GM19238 (cell line): ENCODE results near the gene FDXR.
"Not testable (repeated sequence)": the region's sequence is repeated elsewhere in the genome, so short reads cannot be mapped to it uniquely, and the experiment has no call there.

ENCODE experiments used
- DNase-seq: peaks from one replicate; pipeline ENCODE4 v3.0.0; 2011; ENCODE audit warnings: low spot score; ENCODE audit not compliant: insufficient read length

FDXR gene, protein sequence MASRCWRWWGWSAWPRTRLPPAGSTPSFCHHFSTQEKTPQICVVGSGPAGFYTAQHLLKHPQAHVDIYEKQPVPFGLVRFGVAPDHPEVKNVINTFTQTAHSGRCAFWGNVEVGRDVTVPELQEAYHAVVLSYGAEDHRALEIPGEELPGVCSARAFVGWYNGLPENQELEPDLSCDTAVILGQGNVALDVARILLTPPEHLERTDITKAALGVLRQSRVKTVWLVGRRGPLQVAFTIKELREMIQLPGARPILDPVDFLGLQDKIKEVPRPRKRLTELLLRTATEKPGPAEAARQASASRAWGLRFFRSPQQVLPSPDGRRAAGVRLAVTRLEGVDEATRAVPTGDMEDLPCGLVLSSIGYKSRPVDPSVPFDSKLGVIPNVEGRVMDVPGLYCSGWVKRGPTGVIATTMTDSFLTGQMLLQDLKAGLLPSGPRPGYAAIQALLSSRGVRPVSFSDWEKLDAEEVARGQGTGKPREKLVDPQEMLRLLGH

DNA sequence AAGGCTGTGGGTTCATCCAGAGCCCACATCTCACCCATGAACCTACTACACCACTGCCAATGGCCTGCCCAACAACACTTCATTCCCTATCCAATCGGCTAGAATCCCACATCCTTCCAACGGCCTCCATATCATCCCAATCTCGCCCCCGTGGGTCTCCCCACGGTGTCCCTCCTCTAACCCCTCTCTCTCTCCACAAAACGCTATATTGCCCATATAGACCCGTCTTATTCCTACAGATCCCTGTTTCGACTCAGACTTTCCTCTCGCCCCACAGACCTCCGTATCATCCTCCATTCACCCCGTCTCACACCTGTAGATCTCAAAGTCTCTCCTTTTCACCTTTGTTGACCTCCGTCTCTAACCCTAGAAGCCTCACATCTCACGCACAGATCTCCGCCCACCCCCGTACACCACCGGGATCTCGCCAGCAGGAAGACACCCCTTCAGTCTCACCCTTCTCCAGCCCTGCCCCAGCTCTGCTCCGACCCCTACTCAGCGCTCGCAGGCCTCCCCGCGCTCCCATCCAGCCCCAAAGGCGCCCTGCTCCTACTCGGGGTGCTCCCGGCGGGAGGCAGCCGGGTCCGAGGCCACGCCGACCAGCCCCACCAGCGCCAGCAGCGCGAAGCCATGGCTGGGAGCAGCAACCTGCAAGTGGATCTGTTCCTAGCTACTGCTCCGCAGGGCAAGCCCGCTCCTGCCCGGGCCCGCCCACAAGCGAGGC lies at the start of gene FDXR:
Gene FDXR (minus strand): TSS at position 682 of the 724 bp plus-strand sequence. CDS start 50 bp downstream, at position 632.
- DNase-seq = no peak

DNA sequence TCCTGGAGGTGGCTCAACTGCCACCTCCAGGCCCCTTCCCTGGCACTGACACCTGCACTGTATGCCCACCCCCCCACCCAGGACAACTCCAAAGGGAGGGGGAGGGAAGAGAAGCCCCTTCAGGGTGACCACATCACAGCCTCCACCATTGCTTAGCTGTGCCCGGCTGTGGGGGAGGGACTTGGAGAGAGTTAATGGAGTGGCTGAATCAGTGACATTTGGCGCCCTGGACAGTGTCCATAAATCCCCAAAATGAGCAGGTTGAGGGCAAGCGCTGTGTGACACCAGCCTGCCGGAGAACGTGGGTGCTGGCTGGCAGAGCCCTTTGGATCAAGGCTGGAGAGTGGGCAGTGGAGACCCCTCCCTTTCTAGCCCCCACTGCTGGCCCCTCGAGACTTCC lies 49.4 kb upstream of the FDXR start:
- DNase-seq = no peak

DNA sequence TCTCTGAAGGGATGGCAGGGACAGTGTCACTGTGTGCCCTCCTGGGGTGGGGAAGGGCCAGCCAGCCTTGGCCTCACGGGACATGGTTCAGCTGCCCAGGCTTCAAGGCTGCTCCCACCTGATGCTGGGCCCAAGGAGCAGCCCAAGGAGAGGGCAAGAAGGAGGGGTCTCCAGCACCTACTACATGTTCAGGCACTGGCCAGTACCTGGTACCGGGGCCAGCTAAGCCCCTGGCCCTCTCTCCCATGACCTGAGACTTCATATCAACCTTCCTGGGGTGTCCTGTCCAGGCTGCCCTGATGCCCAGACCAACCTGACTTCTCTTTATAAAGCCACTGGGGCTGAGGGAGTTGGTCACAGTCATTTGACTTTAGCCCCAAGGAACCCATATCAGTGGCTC lies 49.0 kb upstream of the FDXR start:
- DNase-seq = no peak

DNA sequence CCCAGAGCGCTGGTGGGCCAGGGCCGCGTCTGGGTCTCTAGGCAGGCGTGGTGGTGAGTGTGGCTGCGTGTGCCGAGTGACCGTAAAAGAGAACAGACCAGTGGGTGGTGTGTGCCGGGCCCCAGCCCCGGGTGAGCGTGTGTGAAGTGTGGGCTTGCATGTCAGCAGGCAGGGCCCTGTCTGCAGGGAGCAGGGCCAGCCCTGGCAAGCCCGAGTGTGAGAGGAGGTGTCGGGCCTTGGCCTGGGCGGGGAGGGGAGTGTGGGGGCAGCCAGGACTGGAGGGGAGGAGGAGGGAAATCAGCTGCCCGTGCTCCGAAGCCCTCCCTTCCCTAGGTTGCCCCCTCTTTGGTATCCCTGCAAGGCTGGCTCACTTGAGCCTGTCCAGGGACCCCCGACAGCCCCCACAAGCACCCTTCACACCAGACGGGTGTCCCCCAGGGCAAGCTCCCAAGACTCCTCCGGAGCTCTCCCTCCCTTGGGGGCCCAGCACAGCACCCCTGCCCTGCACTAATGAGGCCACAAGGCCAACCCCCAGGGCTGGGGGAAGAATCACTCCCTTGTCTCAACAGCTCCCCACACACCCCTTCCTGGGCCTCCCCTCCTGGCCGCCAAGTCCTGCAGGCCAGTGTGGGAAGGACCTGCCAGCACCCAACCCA lies 48.4 kb upstream of the FDXR start:
- no peak for DNase-seq

DNA sequence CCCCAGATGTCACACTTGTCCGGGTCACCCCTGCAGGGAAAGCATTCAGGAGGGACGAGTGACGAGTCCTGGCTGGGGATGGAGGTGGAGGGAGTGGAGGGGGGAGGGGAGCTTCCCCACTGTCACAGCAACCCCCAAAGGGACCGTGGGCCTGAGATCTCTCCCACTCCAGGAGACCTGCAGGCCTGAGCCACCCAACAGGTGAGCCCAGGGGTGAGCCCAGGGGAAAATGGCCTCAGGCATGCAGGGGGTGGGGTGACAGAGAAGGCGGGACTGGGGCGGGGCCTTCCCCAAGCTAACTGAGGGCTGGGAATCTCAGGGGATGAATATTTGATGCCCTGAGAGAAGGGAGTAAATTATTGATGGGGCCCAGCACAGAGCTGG lies 47.8 kb upstream of the FDXR start:
- DNase-seq = no peak

DNA sequence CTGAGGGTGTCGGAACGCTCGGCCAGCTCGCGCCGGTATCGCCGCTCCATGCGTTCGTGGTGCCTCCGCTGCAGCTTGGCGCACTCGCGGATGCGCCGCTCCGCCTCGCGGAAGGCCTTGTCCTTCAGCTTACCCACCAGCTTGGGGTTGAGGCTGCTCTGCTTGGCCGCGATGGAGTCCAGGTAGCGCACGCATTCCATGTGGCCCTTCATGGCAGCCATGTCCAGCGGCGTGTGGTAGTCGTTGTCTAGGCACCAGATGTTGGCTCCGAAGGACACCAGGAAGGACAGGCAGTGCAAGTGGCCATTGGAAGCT lies 47.5 kb upstream of the FDXR start:
- DNase-seq = no peak

DNA sequence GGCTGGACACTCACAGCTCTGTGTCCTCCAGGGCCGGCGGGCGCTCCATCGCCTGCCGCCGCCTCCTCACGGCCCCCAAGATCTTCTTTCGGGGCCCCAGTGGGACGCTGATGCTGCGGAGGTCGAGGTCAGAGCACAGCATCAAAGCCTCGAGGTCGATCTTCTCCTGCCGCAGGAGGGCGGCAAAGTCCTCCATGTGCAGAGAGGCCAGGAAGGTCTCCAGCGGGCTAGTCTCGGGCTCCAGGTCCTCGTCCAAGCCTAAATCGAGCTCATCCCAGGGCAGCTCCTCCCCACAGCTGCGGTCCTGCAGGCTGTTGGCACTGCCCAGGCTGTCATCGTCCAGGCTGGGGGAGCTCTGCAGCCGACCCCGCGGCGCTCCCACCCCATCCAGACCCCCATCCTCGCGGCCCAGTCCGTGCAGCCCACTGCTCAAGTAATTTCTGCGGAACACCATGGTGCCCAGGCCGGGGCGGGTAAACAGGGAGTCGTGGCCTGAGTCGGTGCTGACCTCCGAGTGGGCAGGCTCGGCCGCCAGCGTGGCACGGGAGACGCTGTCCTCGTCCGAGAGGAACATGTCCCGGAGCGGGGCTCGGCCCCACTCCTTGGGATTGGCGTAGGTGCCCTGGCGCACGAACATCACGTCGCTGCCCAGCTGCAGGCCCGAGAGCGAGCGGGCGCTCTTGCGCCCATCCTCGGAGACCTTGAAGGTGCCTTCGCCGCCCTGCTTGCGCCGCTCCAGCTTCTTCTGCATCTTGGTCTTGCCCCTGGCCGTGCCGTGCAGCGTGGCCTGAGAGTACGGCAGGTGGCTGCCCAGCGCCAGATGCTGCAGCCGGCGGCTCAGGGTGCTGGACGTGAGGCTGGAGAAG lies 46.9 kb upstream of the FDXR start:
- DNase-seq = no peak

DNA sequence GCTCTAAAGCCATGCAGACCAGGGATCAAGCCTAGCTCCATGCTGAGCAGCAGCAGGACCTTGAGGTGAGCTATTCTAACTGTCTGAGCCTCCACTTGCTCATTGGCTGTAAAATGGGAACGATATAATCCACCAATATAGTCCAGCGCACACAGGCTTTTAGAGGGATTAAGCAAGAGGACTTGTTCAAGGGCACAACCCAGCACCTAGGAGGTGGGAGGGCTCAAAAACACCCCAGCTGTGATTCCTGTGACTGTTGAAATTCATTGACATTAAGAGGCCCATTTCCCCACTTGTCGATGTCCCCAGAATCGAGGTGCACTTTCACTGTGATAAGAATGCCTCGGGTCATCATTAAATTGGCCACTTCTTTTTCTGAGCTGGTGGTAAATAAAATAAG lies 46.1 kb upstream of the FDXR start:
- no peak for DNase-seq

DNA sequence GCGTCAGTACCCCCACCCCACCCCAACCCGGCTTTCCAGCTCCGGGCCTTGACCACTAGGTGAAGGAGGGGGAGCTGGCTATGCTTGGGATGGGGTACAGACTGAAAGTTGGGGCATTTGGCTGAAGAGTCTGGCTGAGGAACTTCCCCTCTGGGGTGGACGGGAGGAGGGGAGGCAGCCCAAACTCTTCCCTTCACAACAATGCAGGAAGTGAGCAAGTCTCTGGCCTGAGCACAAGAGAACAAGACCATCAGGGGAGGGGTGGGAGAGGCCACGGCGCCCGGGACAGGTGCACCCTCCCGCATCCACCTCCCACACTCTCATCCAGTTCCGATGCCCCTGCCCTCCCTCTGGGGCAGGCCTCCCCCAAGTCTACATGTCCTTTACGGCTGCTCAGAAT lies 44.6 kb upstream of the FDXR start:
- DNase-seq = no peak

DNA sequence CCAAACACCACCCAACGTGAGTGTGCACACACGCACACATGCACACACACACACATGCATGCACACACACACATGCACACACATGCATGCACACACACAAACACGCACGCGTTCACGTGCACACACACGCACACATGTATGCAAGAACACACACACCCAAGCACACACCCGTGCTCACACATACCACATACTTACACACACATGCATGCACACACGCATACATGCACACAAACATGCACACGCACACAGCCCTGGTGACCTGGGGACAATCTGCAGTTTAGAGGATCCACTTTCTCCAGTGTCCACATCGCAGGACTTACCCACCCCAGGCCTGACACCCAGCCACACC lies 44.0 kb upstream of the FDXR start:
- no peak for DNase-seq

DNA sequence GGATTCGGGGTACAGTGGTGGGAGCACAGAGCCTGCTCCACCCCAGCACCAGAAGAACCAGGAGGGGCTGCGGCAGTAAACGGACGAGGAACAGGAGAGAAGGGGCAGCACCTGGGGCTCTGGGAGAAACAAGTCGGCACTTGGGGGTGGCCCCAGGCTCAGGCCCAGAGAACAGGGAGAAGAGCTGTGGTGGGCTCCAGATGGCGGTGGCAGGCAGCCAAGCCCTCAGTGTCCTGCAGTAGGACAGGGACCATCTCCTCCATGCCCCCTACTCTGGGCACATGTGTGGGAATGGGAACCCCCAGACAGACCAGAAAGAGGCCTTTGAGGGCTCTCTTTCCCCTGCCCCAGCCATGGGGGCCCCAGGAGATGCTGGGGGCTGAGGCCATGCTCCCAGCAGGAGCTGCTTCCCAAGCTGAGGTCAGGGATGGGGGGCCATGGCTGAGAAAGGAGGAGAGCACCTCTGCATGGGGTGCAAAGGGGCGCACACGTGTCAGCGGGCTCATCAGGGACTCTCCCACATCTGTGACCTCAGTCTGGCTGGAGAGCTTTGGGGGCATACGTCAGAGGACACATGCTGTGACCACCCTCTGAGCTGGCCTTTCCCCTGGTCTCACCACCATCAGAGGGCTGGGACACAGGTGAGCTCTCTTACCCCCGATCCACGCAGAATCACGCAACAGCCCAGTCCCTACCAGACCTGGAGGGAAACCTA lies 43.5 kb upstream of the FDXR start:
- no peak for DNase-seq

DNA sequence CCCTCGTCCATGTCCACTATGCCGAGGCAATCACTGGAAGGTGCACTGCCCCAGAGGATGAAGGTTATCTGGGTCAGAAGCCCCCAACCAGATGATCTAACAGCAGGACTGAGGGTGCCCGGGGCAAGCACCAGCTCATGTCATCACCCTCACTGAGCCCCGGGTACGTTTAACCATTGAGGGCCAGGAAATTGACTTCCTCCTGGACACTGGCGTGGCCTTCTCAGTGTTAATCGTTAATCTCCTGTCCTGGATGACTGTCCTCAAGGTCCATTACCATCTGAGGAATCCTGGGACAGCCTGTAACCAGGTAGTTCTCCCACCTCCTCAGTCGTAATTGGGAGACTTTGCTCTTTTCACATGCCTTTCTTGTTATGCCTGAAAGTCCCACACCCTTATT lies 38.6 kb upstream of the FDXR start:
- not testable (repeated sequence) for DNase-seq

DNA sequence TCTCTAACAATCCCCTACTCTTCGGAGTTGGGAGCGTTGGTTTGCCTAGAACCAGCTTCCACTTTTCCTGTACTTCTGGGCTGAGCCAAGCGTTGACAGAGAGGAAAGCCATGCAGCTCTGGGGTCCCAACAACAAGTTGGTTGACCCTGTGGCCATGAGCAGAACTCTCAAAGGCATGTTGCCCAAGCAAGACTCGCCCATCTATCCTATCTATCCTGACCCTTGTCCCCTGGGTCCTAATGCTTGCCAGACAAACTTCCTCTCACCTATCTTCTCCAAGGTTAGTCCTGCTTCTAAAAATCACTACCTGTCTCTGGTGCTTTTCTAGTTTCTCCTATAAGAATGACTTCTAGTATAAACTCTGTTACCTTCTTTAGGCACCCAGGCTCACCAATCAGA lies 36.3 kb upstream of the FDXR start:
- DNase-seq = not testable (repeated sequence)

DNA sequence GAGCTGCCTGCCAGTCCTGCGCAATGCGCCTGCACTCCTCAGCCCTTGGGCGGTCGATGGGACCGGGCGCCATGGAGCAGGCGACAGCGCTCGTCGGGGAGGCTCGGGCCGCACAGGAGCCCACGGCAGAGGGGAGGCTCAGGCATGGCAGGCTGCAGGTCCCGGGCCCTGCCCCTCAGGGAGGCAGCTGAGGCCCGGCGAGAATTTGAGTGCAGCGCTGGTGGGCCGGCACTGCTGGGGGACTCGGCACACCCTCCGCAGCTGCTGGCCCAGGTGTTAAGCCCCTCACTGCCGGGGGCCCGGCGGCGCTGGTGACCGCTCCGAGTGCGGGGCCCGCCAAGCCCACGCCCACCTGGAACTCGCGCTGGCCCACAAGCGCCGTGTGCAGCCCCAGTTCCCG lies 34.2 kb upstream of the FDXR start:
- DNase-seq = no peak

DNA sequence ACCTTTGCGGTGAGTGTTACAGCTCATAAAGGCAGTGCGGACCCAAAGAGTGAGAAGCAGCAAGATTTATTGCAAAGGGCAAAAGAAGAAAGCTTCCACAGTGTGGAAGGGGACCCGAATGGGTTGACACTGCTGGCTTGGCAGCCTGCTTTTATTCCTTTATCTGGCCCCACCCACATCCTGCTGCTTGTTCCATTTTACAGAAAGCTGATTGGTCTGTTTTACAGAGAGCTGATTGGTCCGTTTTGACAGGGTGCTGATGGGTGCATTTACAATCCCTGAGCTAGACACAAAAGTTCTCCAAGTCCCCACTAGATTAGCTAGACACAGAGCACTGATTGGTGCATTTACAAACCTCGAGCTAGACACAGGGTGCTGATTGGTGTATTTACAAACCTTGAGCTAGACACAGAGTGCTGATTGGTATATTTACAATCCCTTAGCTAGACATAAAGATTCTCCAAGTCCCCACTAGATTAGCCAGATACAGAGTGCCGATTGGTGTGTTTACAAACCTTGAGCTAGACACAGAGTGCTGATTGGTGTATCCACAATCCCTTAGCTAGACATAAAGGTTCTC lies 33.5 kb upstream of the FDXR start:
- not testable (repeated sequence) for DNase-seq

DNA sequence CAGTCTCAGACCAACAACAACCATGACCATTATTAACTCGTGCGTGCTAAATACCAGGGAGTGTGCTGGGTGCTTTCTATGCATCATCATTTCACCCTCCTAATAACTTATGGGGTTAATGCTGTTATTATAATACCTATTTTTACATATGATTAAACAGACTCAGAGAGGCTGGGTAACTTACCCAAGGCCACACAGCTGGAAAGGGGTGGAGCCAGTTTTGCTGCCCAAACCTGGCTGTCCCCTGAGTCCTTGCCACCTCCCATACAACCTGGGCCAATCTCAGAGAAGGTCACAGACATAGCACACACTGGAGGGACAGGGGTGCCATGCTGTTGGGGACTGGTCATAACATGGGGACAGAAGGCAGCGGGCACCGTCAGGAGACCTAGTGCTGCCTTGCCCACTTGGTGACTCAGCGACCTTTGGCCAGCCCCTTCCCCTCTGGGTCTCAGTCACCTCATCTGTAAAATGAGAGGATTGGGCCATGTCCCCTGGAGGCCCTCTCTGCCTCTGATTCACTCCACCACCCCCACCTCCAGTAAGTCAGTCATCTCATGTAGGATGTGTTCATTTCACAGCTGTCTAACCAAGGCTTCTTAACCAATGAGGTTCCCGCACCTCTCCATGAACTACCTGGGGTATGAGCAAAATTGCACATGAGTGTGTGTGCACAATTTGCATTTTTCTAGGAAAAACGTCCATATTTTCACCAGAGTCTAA lies 32.1 kb upstream of the FDXR start:
- no peak for DNase-seq

DNA sequence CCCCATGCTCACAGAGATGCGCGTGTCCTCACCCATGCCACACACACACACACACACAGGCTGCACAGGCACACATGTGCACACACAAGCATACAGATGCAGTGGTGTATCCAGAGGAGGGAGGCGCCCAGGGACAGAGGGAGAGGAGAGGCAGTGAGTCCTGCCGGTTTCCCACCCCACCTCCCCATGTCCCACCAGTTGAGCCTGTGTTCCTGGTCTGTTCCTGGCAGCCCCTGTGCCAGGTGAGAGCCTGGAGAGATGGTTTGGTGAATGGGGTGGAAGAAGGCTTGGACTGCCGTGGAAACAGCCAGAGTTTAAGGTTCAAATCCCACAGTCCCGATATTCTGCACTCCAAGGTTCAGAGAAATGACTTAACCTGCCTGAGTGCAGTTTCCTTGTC lies 30.9 kb upstream of the FDXR start:
- no peak for DNase-seq

DNA sequence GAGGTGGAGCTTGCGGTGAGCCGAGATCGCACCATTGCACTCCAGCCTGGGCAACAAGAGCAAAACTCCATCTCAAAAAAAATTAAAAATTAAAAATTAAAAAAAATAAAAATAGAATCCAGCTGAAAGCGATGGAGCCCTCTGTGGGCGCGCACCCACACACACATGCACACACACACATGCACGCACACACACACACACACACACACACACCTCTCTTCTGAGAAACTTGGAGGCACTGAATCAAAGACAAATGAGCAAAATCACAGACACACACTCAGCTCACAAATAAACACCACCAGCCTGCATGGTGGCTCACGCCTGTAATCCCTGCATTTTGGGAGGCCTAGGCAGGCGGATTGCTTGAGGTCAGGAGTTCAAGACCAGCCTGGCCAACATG lies 30.2 kb upstream of the FDXR start:
- DNase-seq = no peak

DNA sequence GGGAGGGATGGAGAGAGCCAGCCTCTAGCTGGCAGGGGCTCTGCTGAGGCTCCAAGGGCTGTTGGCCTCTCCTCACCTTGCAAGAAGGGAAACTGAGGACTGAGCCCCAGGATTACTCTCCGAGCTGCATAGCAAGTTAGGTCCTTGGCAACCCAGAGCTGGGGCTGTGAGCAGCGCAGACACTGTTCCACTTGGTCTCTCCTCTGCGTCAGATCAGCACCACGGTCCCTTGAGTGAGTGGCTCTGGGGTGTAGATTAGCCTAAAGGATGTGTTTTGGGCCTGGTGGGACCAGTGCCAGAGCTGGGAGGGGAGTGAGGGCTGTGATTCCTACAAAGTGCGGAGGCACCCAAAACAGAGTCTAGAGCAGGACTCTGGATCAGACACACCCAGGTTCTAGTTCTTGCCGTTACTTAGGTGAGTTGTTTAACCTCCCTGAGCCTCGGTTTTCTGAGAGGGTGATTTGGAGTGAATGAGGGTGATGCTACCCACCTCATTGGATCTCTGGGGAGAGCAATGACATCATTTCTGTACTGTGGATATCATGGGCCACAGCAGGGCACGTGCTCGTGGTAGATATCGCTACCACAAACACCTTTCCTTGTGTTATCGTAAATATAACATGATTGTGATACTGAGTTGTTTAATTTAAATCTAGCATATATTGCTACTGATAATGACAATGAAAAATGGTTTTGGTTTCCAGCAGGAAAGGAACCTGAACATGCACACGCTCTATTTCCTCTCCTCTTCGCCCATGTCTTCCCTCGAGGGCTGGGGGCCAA lies 28.8 kb upstream of the FDXR start:
- DNase-seq = no peak
